Fibroblast of the aortic adventitia (primary cell): Measurements from ENCODE around the gene RBM22. TPM values are rescaled to one million over a fixed set of nuclear protein-coding genes. Genes with fewer than 3 reads are reported as not detected.
A peak's percentile ranks its signal among the peaks of the same experiment; 100 is the strongest.

ENCODE experiments used
- DNase-seq: peaks from one replicate; pipeline ENCODE4 v3.0.0-alpha.2; 2010; ENCODE audit warnings: low read depth
- H3K4me3 ChIP-seq: 2 replicates; pipeline ENCODE4 v1.5.1; 2011; ENCODE audit warnings: low read depth, mild to moderate bottlenecking, control low read depth, low read length, moderate library complexity
- CTCF ChIP-seq: IDR thresholded peaks from 2 replicates; pipeline ENCODE4 v1.5.1; 2011; ENCODE audit warnings: mild to moderate bottlenecking, low read length, control low read depth, inconsistent platforms; ENCODE audit not compliant: insufficient read depth
- total RNA-seq: library from RNA; depleted of rRNA; stranded (reverse); fragments of >200 nt; gene quantifications from 2 replicates; pipeline ENCODE4 v1.2.3, GENCODE V29; 2012; ENCODE audit warnings: low replicate concordance

The RBM22 gene
- total RNA-seq, 1 donor, result 35.7 TPM

DNA sequence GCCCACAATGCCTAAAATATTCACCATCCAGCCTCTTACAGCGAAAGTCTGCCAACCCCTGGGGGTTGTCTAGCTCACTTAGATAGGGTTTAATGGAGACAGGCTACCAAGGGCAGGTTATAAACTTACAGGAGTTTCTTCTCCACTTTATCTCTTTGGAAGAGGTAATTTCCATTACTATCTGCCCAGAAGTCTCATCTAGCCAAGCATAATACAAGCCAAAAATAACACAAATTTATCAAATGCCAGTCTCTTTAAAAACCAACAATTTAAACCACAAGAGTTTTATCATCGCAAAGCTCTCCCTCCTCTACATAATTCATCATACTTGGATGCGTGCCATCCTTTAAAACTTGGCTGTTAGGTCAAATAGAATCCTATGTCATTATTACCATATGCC lies 6.2 kb downstream of the RBM22 start:
- no peak overlapping the region for H3K4me3 ChIP-seq
- TF ChIP-seq CTCF, result no peak
- DNase-seq, result peak; percentile 90

GRCh38 chr5:150692276-150692675 lies 8.6 kb downstream of the RBM22 start:
- no peak overlapping the region for H3K4me3 ChIP-seq

GRCh38 chr5:150690760-150691159 lies 10.1 kb downstream of the RBM22 start:
- H3K4me3 ChIP-seq, result no peak overlapping the region
- DNase-seq, result no peak
- no peak for TF ChIP-seq CTCF

More at GRCh38 chr5:150692276-150692675, 8.6 kb downstream of the RBM22 start:
- DNase-seq, result no peak
- no peak for TF ChIP-seq CTCF

DNA sequence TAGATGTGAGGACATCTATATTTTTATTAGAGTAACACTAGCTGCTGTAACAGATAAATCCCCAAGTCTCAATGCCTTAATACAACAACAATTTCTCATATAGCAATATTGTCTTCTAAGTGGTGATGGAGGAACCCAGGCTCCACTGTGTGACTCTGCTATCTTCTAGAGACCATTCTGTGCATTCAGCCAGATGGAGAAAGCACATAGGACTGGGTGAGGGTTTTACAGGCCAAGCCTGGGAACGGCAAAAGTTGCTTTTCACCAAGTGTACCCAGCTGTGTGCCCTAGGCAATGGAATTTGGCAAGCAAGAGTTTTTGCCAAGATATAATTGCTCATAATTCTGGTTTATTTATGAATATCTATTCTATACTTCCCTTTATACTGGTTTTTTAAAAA lies 11.7 kb downstream of the RBM22 start:
- H3K4me3 ChIP-seq, result no peak overlapping the region
- DNase-seq, result no peak
- TF ChIP-seq CTCF, result no peak

DNA sequence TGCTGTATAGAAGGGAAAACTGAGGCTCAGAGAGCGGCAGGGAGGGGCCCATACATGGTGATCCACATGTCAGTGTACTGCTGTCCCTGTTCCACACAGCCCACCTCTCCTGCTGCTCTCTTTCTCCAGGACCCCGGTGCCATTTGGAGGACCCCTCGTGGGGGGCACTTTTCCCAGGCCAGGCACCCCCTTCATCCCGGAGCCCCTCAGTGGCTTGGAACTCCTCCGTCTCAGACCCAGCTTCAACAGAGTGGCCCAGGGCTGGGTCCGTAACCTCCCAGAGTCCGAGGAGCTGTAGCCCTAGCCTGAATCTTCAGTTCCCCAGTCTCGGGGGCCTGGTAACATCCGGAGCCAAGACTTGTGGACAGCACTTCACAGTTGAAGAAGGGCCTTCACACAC lies 24.3 kb downstream of the RBM22 start:
- TF ChIP-seq CTCF, result no peak
- DNase-seq, result no peak
- H3K4me3 ChIP-seq, result no peak overlapping the region

- DNase-seq, result no peak
- no peak for TF ChIP-seq CTCF
- no peak overlapping the region for H3K4me3 ChIP-seq
Observed at GRCh38 chr5:150675069-150675468, 25.8 kb downstream of the RBM22 start.

GRCh38 chr5:150674341-150674821 lies 26.5 kb downstream of the RBM22 start:
- TF ChIP-seq CTCF, result peak; percentile 23
- DNase-seq, result no peak
- no peak overlapping the region for H3K4me3 ChIP-seq
